ENCODE measurements around the gene TMEM115.
A peak's percentile ranks its signal among the peaks of the same experiment; 100 is the strongest.

Gene TMEM115

DNA sequence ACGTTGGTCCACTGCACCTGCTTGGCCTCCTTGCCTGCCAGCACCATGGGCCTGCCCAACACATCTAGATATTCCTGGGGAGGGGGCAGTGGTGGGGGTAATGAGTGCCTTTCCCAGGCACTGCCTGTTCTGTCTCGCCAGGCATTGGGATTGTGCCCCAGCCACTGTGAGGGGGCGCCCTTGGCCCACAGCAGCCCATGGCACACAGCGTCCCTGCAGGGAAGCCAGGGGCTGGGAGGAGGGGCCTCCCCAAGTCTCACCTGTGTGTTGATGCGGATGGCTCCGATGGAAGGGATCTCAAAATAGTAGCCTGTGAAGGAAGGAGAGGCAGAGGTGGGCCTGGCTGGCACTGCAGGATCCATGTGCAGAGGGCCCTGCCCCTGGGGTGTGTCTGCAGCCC, 18.7 kb upstream of the TMEM115 start:
- DNase-seq (ENCODE audit: low read depth): no peak
- no peak for TF ChIP-seq CTCF (IDR thresholded peaks at IDR 0.05; ENCODE audit: low read depth, low read length, missing control alignments)
- H3K4me3 ChIP-seq (ENCODE audit: low read depth, low read length): no peak overlapping the region

DNA sequence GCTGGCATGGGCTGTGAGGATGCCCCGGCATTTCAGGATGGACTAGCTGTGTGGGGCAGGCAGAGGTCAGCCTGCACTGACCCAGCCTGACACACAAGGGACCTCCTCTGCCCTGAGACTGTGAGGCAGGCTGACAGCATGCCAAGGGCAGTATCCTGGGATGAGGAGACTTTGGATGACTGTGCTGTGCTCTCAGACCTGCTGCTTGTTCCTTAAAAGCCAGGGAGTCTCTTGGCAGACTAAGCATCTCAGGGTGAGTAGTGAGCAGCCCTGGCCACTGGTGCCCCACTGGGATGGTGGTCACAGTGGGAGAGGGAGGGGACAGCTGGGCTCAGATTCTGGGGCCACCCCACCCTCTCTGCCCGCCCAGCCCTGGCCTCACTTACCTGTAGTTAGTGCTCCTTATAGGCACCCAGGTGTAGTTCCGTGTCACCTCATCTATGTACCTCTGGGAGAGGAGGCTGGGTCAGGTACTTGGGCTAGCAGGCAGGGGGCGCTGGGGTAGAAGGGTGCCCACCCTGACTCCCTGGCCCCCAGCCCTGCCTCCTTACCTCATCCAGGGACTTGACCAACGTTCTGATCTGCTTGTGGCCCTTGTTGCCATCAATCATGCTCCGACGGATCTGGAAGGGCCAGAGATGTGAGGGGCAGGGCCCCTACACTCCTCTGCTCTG, 16.1 kb upstream of the TMEM115 start:
- no peak overlapping the region for H3K4me3 ChIP-seq (ENCODE audit: low read depth, low read length)
- TF ChIP-seq CTCF (IDR thresholded peaks at IDR 0.05; ENCODE audit: low read depth, low read length, missing control alignments): peak; percentile 25
- DNase-seq (ENCODE audit: low read depth): no peak

DNA sequence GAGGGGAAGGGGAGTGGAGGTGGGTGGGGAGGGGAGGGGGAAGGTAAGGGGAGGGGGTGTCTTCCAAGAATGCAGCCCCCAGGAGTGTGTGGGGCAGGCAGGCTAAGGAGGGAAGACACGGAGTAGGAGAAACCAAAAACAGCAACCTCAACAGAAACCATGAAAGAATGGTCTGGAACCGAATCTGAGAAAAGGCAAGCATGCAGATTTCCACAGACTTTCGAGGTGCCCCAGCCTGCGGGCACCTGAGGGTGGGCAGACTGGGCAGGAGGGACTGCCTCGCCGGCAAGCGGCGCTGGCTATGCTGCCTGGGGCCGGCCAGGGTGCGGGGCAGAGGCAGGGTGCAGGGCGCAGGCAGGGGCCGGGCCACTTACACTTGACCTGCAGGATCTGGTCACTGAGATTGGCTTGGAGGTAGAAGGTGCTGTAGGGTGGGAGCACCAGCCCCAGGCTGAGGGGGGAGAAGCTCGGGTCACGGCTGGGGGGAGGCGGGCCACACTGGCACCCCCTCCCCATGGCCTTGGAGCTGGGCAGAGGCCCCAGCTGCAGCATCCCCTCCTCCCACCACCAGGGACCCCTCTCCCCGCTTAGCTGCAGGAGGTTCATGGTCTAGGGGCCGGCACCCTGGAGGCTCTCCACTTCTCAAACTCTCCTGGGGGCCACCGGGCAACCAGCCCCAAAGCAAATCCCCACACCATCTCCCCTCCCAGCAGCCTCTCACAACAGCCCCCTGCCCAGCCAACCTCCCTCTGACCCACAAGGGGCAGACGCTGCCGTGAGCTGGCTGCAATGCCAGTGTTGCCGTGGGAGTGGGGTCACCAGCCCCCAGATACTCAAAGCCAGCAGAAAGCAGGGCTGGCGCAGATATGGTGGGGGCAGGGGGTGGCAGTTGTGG, 15.3 kb upstream of the TMEM115 start:
- no peak for TF ChIP-seq CTCF (IDR thresholded peaks at IDR 0.05; ENCODE audit: low read depth, low read length, missing control alignments)
- H3K4me3 ChIP-seq (ENCODE audit: low read depth, low read length): no peak overlapping the region
- no peak for DNase-seq (ENCODE audit: low read depth)

GRCh38 chr3:50373146-50374051, 14.1 kb upstream of the TMEM115 start:
- no peak for DNase-seq (ENCODE audit: low read depth)
- no peak for TF ChIP-seq CTCF (IDR thresholded peaks at IDR 0.05; ENCODE audit: low read depth, low read length, missing control alignments)
- no peak overlapping the region for H3K4me3 ChIP-seq (ENCODE audit: low read depth, low read length)

GRCh38 chr3:50372349-50372748, 13.0 kb upstream of the TMEM115 start:
- no peak for TF ChIP-seq CTCF (IDR thresholded peaks at IDR 0.05; ENCODE audit: low read depth, low read length, missing control alignments)
- DNase-seq (ENCODE audit: low read depth): no peak
- no peak overlapping the region for H3K4me3 ChIP-seq (ENCODE audit: low read depth, low read length)

GRCh38 chr3:50371133-50371685, 11.9 kb upstream of the TMEM115 start:
- no peak for DNase-seq (ENCODE audit: low read depth)
- H3K4me3 ChIP-seq (ENCODE audit: low read depth, low read length): no peak overlapping the region
- no peak for TF ChIP-seq CTCF (IDR thresholded peaks at IDR 0.05; ENCODE audit: low read depth, low read length, missing control alignments)

All from GM12864 (cell line).